K562 (cell line): ENCODE measurements around the gene ATRAID. TPM values are rescaled to one million over a fixed set of nuclear protein-coding genes. Genes with fewer than 3 reads are reported as not detected.

ENCODE experiments used
- ATAC-seq: fragments of 200-7000 bp; cut with Tn5 transposase; 3 replicates; pipeline ENCODE4 v1.9.1; 2020; ENCODE audit warnings: moderate library complexity
- BruUV-seq: library from RNA; stranded (reverse); fragments of 400-500 nt; replicated peaks from 2 replicates; lab custom pipeline; 2021; lab: Mats Ljungman, UMichigan
- CTCF ChIA-PET: fragments of 300-600 bp; formaldehyde crosslinking; extraction: SDS; loops from one replicate; lab custom pipeline; 2021; ENCODE audit warnings: low intra/inter-chr PET ratio; lab: Yijun Ruan, JAX
- POLR2A ChIA-PET: fragments of 300-600, 350-650 bp; sonication (Branson Sonifier 250); formaldehyde crosslinking; extraction: SDS; loops from one replicate; lab custom pipeline; 2021; ENCODE audit warnings: antibody characterized with exemption, inconsistent platforms; lab: Yijun Ruan, JAX
- DNase-seq, 4 experiments: peaks; one replicate each; pipeline versions ENCODE4 v3.0.0 to v3.0.0-alpha.2; 2011 to 2018; ENCODE audit warnings: low spot score in 3 of 4, mixed read lengths in 3 of 4; ENCODE audit errors: extremely low read depth in 1 of 4
- FAIRE-seq: peaks from 2 replicates; lab custom pipeline; 2011; peaks lifted over from hg19 to GRCh38; lab: Jason Lieb, UNC
- H2AFZ ChIP-seq: 2 replicates; pipeline ENCODE4 v1.6.0; 2011; ENCODE audit warnings: low read depth, low read length, control low read depth, inconsistent platforms
- H3K27ac ChIP-seq: fragments of 200-600 bp; 3 replicates; pipeline ENCODE4 v1.8.0; 2011; ENCODE audit warnings: low read depth, mild to moderate bottlenecking, control low read depth, inconsistent platforms, low read length, moderate library complexity, mixed read lengths; ENCODE audit errors: extremely low read depth
- H3K27me3 ChIP-seq, 2 experiments: fragments of 300-600 bp in 1 of 2; 2 replicates in 1 of 2; 3 replicates in 1 of 2; pipeline versions ENCODE4 v1.6.0 to v1.8.0; 2011; ENCODE audit warnings: inconsistent platforms in 2 of 2, low read length in 2 of 2, mild to moderate bottlenecking in 1 of 2, mixed read lengths in 1 of 2, moderate library complexity in 1 of 2; ENCODE audit not compliant: control insufficient read depth in 2 of 2, insufficient read depth in 2 of 2
- H3K36me3 ChIP-seq: fragments of 300-600 bp; 3 replicates; pipeline ENCODE4 v1.8.0; 2011; ENCODE audit warnings: mild to moderate bottlenecking, low read length, inconsistent platforms; ENCODE audit not compliant: control insufficient read depth, insufficient read depth
- H3K4me1 ChIP-seq, 2 experiments: fragments of 200-600 bp in 1 of 2; replicated peaks in 1 of 2; 2 replicates in 1 of 2; 3 replicates in 1 of 2; pipeline versions ENCODE4 v1.5.1 to v1.8.0; 2011; ENCODE audit warnings: inconsistent platforms in 2 of 2, low read length in 2 of 2, mild to moderate bottlenecking in 1 of 2, mixed read lengths in 1 of 2, moderate library complexity in 1 of 2; ENCODE audit not compliant: control insufficient read depth in 2 of 2, insufficient read depth in 2 of 2
- H3K4me2 ChIP-seq: 2 replicates; pipeline ENCODE4 v1.6.1; 2011; ENCODE audit warnings: low read length, control low read depth, inconsistent platforms, mixed read lengths; ENCODE audit not compliant: insufficient read depth
- H3K4me3 ChIP-seq: fragments of 200-600 bp; sonication (generic), shearing (Covaris generic); 2 replicates; pipeline ENCODE4 v1.5.1; 2016; ENCODE audit warnings: control low read depth, inconsistent platforms
- H3K79me2 ChIP-seq: fragments of 200-600 bp; 3 replicates; pipeline ENCODE4 v1.8.0; 2011; ENCODE audit warnings: low read length, inconsistent platforms; ENCODE audit not compliant: control insufficient read depth, insufficient read depth
- H3K9ac ChIP-seq, 2 experiments: 2 replicates each; pipeline versions ENCODE4 v1.6.0 to v1.6.1; 2011; ENCODE audit warnings: low read depth in 2 of 2, low read length in 2 of 2, control low read depth in 1 of 2, inconsistent platforms in 1 of 2, mild to moderate bottlenecking in 1 of 2, mixed read lengths in 1 of 2; ENCODE audit not compliant: insufficient read depth in 1 of 2
- H3K9me1 ChIP-seq: one replicate; pipeline ENCODE4 v1.6.0; 2011; ENCODE audit warnings: inconsistent platforms, mild to moderate bottlenecking, low read length, moderate library complexity; ENCODE audit not compliant: control insufficient read depth, insufficient read depth
- H3K9me3 ChIP-seq: replicated peaks from 2 replicates; pipeline ENCODE4 v1.5.1; 2011; ENCODE audit warnings: low read depth, low read length, inconsistent platforms; ENCODE audit not compliant: control insufficient read depth, insufficient read depth
- H4K20me1 ChIP-seq: replicated peaks from 2 replicates; pipeline ENCODE4 v1.6.1; 2011; ENCODE audit warnings: low read length, inconsistent platforms, mixed read lengths; ENCODE audit not compliant: control insufficient read depth, insufficient read depth
- BMI1 ChIP-seq: fragments of 150-350 bp; IDR thresholded peaks from 2 replicates; pipeline ENCODE4 v1.6.1; 2014; ENCODE audit warnings: low read length
- CHCHD3 ChIP-seq: fragments of 250-450 bp; sonication (Bioruptor Pico); IDR thresholded peaks from 2 replicates; pipeline ENCODE4 v2.1.2; 2022; ENCODE audit warnings: mild to moderate bottlenecking
- ETV6 ChIP-seq, 3 experiments: fragments of 150-350 bp in 1 of 3; sonication (generic) in 1 of 3; formaldehyde crosslinking in 1 of 3; IDR thresholded peaks; 2 replicates each; pipeline versions ENCODE4 v1.6.1 to v1.8.0; 2014 to 2022; ENCODE audit warnings: borderline replicate concordance in 2 of 3, low read depth in 2 of 3, antibody characterized with exemption in 1 of 3, low read length in 1 of 3, mild to moderate bottlenecking in 1 of 3, missing genetic modification reagents in 1 of 3
- HDAC1 ChIP-seq, 2 experiments: fragments of 450-650 bp; IDR thresholded peaks; 2 replicates each; pipeline ENCODE4 v1.6.1; 2016 to 2017; ENCODE audit warnings: inconsistent platforms in 1 of 2, mild to moderate bottlenecking in 1 of 2, moderate library complexity in 1 of 2
- HEY1 ChIP-seq: fragments of 250-450 bp; sonication (Bioruptor Pico); IDR thresholded peaks from 2 replicates; pipeline ENCODE4 v1.5.0; 2020; ENCODE audit warnings: mild to moderate bottlenecking, moderate library complexity, borderline replicate concordance
- NCOR1 ChIP-seq: fragments of 450-650 bp; IDR thresholded peaks from 2 replicates; pipeline ENCODE4 v1.6.1; 2016; ENCODE audit warnings: mild to moderate bottlenecking, moderate library complexity
- NR2C1 ChIP-seq, 2 experiments: fragments of 450-650 bp; IDR thresholded peaks; 2 replicates each; pipeline ENCODE4 v1.6.1; 2017; ENCODE audit warnings: mild to moderate bottlenecking in 2 of 2, antibody characterized with exemption in 1 of 2, inconsistent platforms in 1 of 2, missing compliant biosample characterization in 1 of 2, missing genetic modification characterization in 1 of 2
- NRF1 ChIP-seq, 2 experiments: fragments of 450-650 bp; IDR thresholded peaks in 1 of 2; conservative IDR thresholded peaks in 1 of 2; 2 replicates each; pipeline ENCODE4 v1.6.1; 2014; ENCODE audit warnings: mild to moderate bottlenecking in 2 of 2
- PPARD ChIP-seq: fragments of 250-450 bp; sonication (Bioruptor Pico); IDR thresholded peaks from 2 replicates; pipeline ENCODE4 v1.8.0; 2022; ENCODE audit warnings: inconsistent platforms, mild to moderate bottlenecking, moderate library complexity
- YY1 ChIP-seq, 3 experiments: IDR thresholded peaks; 2 replicates each; pipeline ENCODE4 v1.6.1; 2011; ENCODE audit warnings: low read length in 2 of 3, mild to moderate bottlenecking in 2 of 3, moderate library complexity in 2 of 3, borderline replicate concordance in 1 of 3, control low read depth in 1 of 3, low read depth in 1 of 3; ENCODE audit not compliant: insufficient read depth in 3 of 3, insufficient replicate concordance in 2 of 3, control insufficient read depth in 1 of 3, insufficient read length in 1 of 3; ENCODE audit errors: extremely low read depth in 1 of 3
- ZFX ChIP-seq: sonication (generic); formaldehyde crosslinking; IDR thresholded peaks from 2 replicates; pipeline ENCODE4 v1.8.0; 2022; ENCODE audit warnings: mild to moderate bottlenecking, missing genetic modification reagents, moderate library complexity
- ZNF311 ChIP-seq: fragments of 250-450 bp; sonication (Bioruptor Pico); IDR thresholded peaks from 2 replicates; pipeline ENCODE4 v1.4.0; 2020; ENCODE audit warnings: mild to moderate bottlenecking, moderate library complexity
- ZNF507 ChIP-seq: conservative IDR thresholded peaks from 2 replicates; pipeline ENCODE4 v1.6.1; 2017; ENCODE audit warnings: missing genetic modification characterization, missing compliant biosample characterization
- ZNF586 ChIP-seq: fragments of 450-650 bp; formaldehyde crosslinking; conservative IDR thresholded peaks from 2 replicates; pipeline ENCODE4 v1.4.0; 2020; ENCODE audit warnings: mild to moderate bottlenecking, moderate library complexity
- WGBS: fragments of 100-300 bp; shearing (Covaris generic); methylation state at CpG from one replicate; pipeline ENCODE4 v1.1.6; 2016; ENCODE audit warnings: low coverage, mixed read lengths; ENCODE audit not compliant: insufficient coverage; ENCODE audit errors: missing lambda C conversion rate; 5-methylcytosine and 5-hydroxymethylcytosine counted together
- in situ Hi-C: fragments of 300-500 bp; cut with MboI; formaldehyde crosslinking; loops from 4 replicates; pipeline ENCODE4 v1.15.0; 2018; ENCODE audit warnings: inconsistent platforms, mixed read lengths
- intact Hi-C: fragments of 100-400 bp; cut with micrococcal nuclease; formaldehyde crosslinking; loops from 2 replicates; pipeline ENCODE4 v1.14.2; 2022
- polyA plus RNA-seq, 8 experiments: library from polyadenylated mRNA; depleted of rRNA in 4 of 8; stranded (reverse) in 5 of 8; unstranded in 3 of 8; fragments of >200 nt; fragmentation: Nextera tagmentation in 2 of 8; fragmentation: Illumina TruSeq in 1 of 8; extraction: Ambion mirVana in 2 of 8; extraction: Trizol in 1 of 8; gene quantifications; 2 replicates each; pipeline versions ENCODE4 v1.2.1 to v1.2.3, GENCODE V29; 2011 to 2014; ENCODE audit warnings: inconsistent platforms in 1 of 8, missing spikeins in 1 of 8
- total RNA-seq, 7 experiments: library from RNA; depleted of rRNA in 6 of 7; stranded (reverse); fragments of >200 nt in 6 of 7; fragmentation: Illumina TruSeq in 2 of 7; extraction: Trizol in 2 of 7; gene quantifications; 2 replicates each; pipeline versions ENCODE4 v1.2.1 to v1.2.3, GENCODE V29; 2011 to 2021; ENCODE audit warnings: low replicate concordance in 1 of 7
- TF ChIP-seq, protein P1 (sequence below): fragments of 450-650 bp; IDR thresholded peaks from 2 replicates; pipeline ENCODE4 v1.6.1; 2016

The ATRAID gene
- total and polyA plus RNA-seq, 9 of the 15 experiments (the other 6 are each of a cell fraction or from before 2014, with no cell fraction given), result 70.2 to 187 (median 108) TPM

DNA sequence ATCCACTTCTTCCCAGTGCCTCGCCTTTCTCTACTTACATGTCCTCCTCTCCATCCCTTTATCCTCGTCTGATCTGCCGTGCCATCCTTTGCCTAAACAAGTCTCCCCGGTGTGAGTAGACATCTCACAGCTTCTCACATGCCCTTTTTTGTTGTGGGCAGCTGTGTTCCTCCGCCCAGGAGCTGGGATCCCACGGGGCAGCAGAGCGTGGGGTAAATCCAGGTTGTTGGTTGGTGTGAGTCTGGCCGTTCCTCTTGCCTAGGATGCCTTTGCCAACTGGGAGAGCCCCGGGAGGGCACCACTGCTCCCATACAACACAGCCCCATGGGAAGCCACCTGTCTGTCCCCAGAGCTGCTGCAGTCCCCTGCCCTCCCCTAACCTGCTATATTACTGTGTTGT, 28.6 kb downstream of the ATRAID start:
- Histone ChIP-seq H3K27ac (no peak overlapping the region), H3K79me2 (no peaks in the 10 kb centered on the region), H3K9me1 (no peaks in the 10 kb centered on the region), H2AFZ (no peak overlapping the region), H3K4me3 (no peak overlapping the region), H3K36me3 (peaks cover 92% of the 10 kb centered on the region), H3K9ac (peak overlapping the region in 1 of 2 experiments; percentile 22; a peak in 1 of 4 replicates), H4K20me1 (0 out of 2 replicates have a peak, but pooled peaks cover 4% of the 10 kb centered on the region), H3K9me3 (no peaks in the 10 kb centered on the region), H3K4me1 (peaks cover 0 to 6% of the 10 kb centered on the region in 2 experiments; a peak in 1 of 5 replicates), H3K27me3 (no peaks in the 10 kb centered on the region), H3K4me2 (no peak overlapping the region)
- in situ Hi-C loops (no loop called here), intact Hi-C loops (no loop called here)
- FAIRE-seq, result no peak
- ChIA-PET CTCF (no interaction called here), POLR2A (no interaction called here)
- BruUV-seq, result no TSS peak
- 91% methylated on average over 9 of the region's 9 CpGs for WGBS
- TF ChIP-seq NCOR1 (no peak), ZNF507 (tag) (no peak), YY1 (IDR thresholded peaks at IDR 0.05; ENCODE audit: borderline replicate concordance in 1 of 3, control insufficient read depth in 1 of 3, extremely low read depth in 1 of 3, insufficient read depth in 3 of 3, insufficient read length in 1 of 3, insufficient replicate concordance in 2 of 3, low read depth in 1 of 3, low read length in 2 of 3) (no peak), CHCHD3 (CRISPR knock-in tag) (no peak), ZNF586 (no peak), NR2C1 (IDR thresholded peaks at IDR 0.05) (no peak), NR2C1 (tag; IDR thresholded peaks at IDR 0.05) (no peak), HEY1 (CRISPR knock-in tag) (no peak), ETV6 (IDR thresholded peaks at IDR 0.05; ENCODE audit: borderline replicate concordance in 1 of 2, low read depth in 2 of 2, low read length in 1 of 2) (no peak), ETV6 (CRISPR knock-in tag; IDR thresholded peaks at IDR 0.05; ENCODE audit: borderline replicate concordance) (no peak), ZNF311 (CRISPR knock-in tag) (no peak), BMI1 (no peak), HDAC1 (IDR thresholded peaks at IDR 0.05) (no peak), ZFX (CRISPR knock-in tag) (no peak), NRF1 (conservative IDR thresholded peaks at IDR 0.05 in 1 of 2, IDR thresholded peaks at IDR 0.05 in 1 of 2) (no peak), PPARD (no peak)
- TF ChIP-seq, protein P1, sequence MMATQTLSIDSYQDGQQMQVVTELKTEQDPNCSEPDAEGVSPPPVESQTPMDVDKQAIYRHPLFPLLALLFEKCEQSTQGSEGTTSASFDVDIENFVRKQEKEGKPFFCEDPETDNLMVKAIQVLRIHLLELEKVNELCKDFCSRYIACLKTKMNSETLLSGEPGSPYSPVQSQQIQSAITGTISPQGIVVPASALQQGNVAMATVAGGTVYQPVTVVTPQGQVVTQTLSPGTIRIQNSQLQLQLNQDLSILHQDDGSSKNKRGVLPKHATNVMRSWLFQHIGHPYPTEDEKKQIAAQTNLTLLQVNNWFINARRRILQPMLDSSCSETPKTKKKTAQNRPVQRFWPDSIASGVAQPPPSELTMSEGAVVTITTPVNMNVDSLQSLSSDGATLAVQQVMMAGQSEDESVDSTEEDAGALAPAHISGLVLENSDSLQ, result no peak
- no peak for DNase-seq
- no peak for ATAC-seq
